Endothelial cell of umbilical vein (primary cell): ENCODE measurements around the gene MECR. TPM values are rescaled to one million over a fixed set of nuclear protein-coding genes. Genes with fewer than 3 reads are reported as not detected.
A peak's percentile ranks its signal among the peaks of the same experiment; 100 is the strongest.

Source experiments
- BruUV-seq: library from RNA; stranded (reverse); fragments of 400-500 nt; replicated peaks from 2 replicates; lab custom pipeline; 2021; lab: Mats Ljungman, UMichigan
- CTCF ChIA-PET: fragments of 300-600, 350-600 bp; sonication (Branson Sonifier 250); formaldehyde crosslinking; loops from one replicate; lab custom pipeline; 2021; ENCODE audit warnings: antibody characterized with exemption, inconsistent platforms; lab: Charles Lee
- POLR2A ChIA-PET: fragments of 300-600, 350-600 bp; sonication (Branson Sonifier 250); formaldehyde crosslinking; loops from one replicate; lab custom pipeline; 2021; ENCODE audit warnings: antibody characterized with exemption, inconsistent platforms; lab: Charles Lee
- DNase-seq: peaks from one replicate; pipeline ENCODE4 v3.0.0-alpha.2; 2011; ENCODE audit warnings: low read depth, low spot score
- FAIRE-seq: peaks from 2 replicates; lab custom pipeline; 2011; peaks lifted over from hg19 to GRCh38; lab: Jason Lieb, UNC
- H2AFZ ChIP-seq: 2 replicates; pipeline ENCODE4 v1.6.0; 2012; ENCODE audit warnings: low read depth, low read length, control low read depth, inconsistent platforms
- H3K27ac ChIP-seq: 2 replicates; pipeline ENCODE4 v1.5.1; 2011; ENCODE audit warnings: low read depth, mild to moderate bottlenecking, control low read depth, low read length, moderate library complexity; ENCODE audit not compliant: insufficient read depth
- H3K27me3 ChIP-seq, 2 experiments: 2 replicates each; pipeline versions ENCODE4 v1.6.0 to v1.6.1; 2011; ENCODE audit warnings: low read length in 2 of 2, mixed read lengths in 1 of 2; ENCODE audit not compliant: control insufficient read depth in 2 of 2, insufficient read depth in 2 of 2
- H3K36me3 ChIP-seq, 2 experiments: 2 replicates in 1 of 2; 3 replicates in 1 of 2; pipeline ENCODE4 v1.5.1; 2011; ENCODE audit warnings: low read length in 2 of 2, mild to moderate bottlenecking in 1 of 2, moderate library complexity in 1 of 2; ENCODE audit not compliant: control insufficient read depth in 2 of 2, insufficient read depth in 2 of 2; ENCODE audit errors: extremely low read depth in 1 of 2
- H3K4me1 ChIP-seq: 3 replicates; pipeline ENCODE4 v1.5.1; 2011; ENCODE audit warnings: mild to moderate bottlenecking, low read length; ENCODE audit not compliant: control insufficient read depth, insufficient read depth; ENCODE audit errors: extremely low read depth
- H3K4me2 ChIP-seq: 2 replicates; pipeline ENCODE4 v1.6.1; 2011; ENCODE audit warnings: low read length, control low read depth, mixed read lengths; ENCODE audit not compliant: insufficient read depth
- H3K4me3 ChIP-seq, 3 experiments: fragments of 200-600 bp in 1 of 3; sonication (generic), shearing (Covaris generic) in 1 of 3; replicated peaks in 1 of 3; 2 replicates each; pipeline ENCODE4 v1.5.1; 2011 to 2016; ENCODE audit warnings: control low read depth in 3 of 3, low read length in 3 of 3, mild to moderate bottlenecking in 2 of 3, inconsistent platforms in 1 of 3, low read depth in 1 of 3, moderate library complexity in 1 of 3; ENCODE audit not compliant: insufficient read depth in 1 of 3
- H3K79me2 ChIP-seq: 2 replicates; pipeline ENCODE4 v1.6.0; 2012; ENCODE audit warnings: low read length, inconsistent platforms; ENCODE audit not compliant: control insufficient read depth, insufficient read depth
- H3K9ac ChIP-seq: replicated peaks from 2 replicates; pipeline ENCODE3; 2011; ENCODE audit warnings: low read length, control low read depth; ENCODE audit not compliant: insufficient read depth; ENCODE audit errors: extremely low read depth
- H3K9me1 ChIP-seq: replicated peaks from 3 replicates; pipeline ENCODE4 v1.6.0; 2011; ENCODE audit warnings: mild to moderate bottlenecking, low read length; ENCODE audit not compliant: control insufficient read depth, insufficient read depth; ENCODE audit errors: extremely low read depth
- H3K9me3 ChIP-seq: replicated peaks from 2 replicates; pipeline ENCODE4 v1.5.1; 2012; ENCODE audit warnings: low read length, inconsistent platforms; ENCODE audit not compliant: control insufficient read depth, insufficient read depth
- H4K20me1 ChIP-seq: replicated peaks from 2 replicates; pipeline ENCODE3; 2011; ENCODE audit warnings: mild to moderate bottlenecking, low read length; ENCODE audit not compliant: control insufficient read depth, insufficient read depth; ENCODE audit errors: extremely low read depth
- EZH2 ChIP-seq: IDR thresholded peaks from 2 replicates; pipeline ENCODE4 v1.6.1; 2012; ENCODE audit warnings: borderline replicate concordance, low read depth, mild to moderate bottlenecking, moderate library complexity, low read length, inconsistent platforms; ENCODE audit not compliant: severe bottlenecking
- FOS ChIP-seq: IDR thresholded peaks from 2 replicates; pipeline ENCODE4 v1.6.1; 2011; ENCODE audit warnings: mild to moderate bottlenecking, low read length, moderate library complexity, borderline replicate concordance; ENCODE audit not compliant: insufficient read depth
- GATA2 ChIP-seq: IDR thresholded peaks from 2 replicates; pipeline ENCODE4 v1.7.0; 2011; ENCODE audit warnings: low read depth, mild to moderate bottlenecking, moderate library complexity, mixed read lengths, low read length; ENCODE audit not compliant: insufficient read length, insufficient read depth
- MYC ChIP-seq: IDR thresholded peaks from one replicate; pipeline ENCODE4 v1.6.1; 2011; ENCODE audit warnings: mild to moderate bottlenecking, low read depth, low read length
- POLR2A ChIP-seq: IDR thresholded peaks from 2 replicates; pipeline ENCODE4 v1.6.1; 2012; ENCODE audit warnings: low read depth, mild to moderate bottlenecking, control low read depth, low read length
- POLR2AphosphoS5 ChIP-seq: IDR thresholded peaks from 2 replicates; pipeline ENCODE4 v1.6.1; 2012; ENCODE audit warnings: low read depth, mild to moderate bottlenecking, control low read depth, low read length, moderate library complexity; ENCODE audit not compliant: insufficient read depth
- dilution Hi-C: fragments of 300-500 bp; cut with MboI; formaldehyde crosslinking; loops from one replicate; pipeline ENCODE4 v1.15.0; 2019; ENCODE audit warnings: low sequenced_read_pairs; ENCODE audit not compliant: extremely low pct_ligation_motif_present
- intact Hi-C: fragments of 100-400 bp; cut with micrococcal nuclease; formaldehyde crosslinking; loops from one replicate; pipeline ENCODE4 v1.10.0; 2022
- polyA plus RNA-seq, 4 experiments: library from polyadenylated mRNA; depleted of rRNA in 3 of 4; stranded (reverse) in 3 of 4; unstranded in 1 of 4; fragments of >200 nt; gene quantifications; 2 replicates each; pipeline versions ENCODE4 v1.2.1 to v1.2.3, GENCODE V29; 2011 to 2012; ENCODE audit warnings: missing spikeins in 1 of 4
- total RNA-seq: library from RNA; stranded (reverse); gene quantifications from 2 replicates; pipeline ENCODE4 v1.2.3, GENCODE V29; 2021
- TF ChIP-seq, protein P1 (sequence below): IDR thresholded peaks from 2 replicates; pipeline ENCODE4 v1.6.1; 2011; ENCODE audit not compliant: insufficient read depth, insufficient read length

Gene MECR
- total and polyA plus RNA-seq, 2 donors (not counting 3 experiments of a cell fraction or from before 2014, with no cell fraction given): 24.6 to 30.1 TPM

DNA sequence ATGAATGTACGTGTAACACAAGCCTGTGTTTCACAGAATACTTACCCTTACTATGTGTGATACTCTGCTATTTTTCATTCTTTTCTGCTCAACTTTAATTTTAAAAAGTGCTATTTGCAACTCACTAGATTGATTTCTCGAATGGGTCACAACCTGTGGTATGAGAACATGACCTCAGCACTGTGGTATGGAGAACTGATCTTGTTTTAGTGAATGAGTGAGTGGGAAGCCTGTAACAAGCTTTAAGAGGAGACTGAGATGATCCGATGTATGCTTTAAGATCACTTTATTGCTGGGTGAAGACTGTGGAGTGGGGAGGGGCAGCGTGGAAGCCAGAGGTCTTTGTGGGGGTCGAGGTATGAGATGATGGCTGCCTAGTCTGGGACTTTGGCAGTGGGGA, 21.6 kb downstream of the MECR start:
- H3K36me3 ChIP-seq: peaks cover 0 to 7% of the 10 kb centered on the region in 2 experiments
- no peaks in the 10 kb centered on the region for H3K79me2 ChIP-seq
- TF ChIP-seq GATA2: no peak
- no peak for TF ChIP-seq EZH2
- TF ChIP-seq, protein P1, sequence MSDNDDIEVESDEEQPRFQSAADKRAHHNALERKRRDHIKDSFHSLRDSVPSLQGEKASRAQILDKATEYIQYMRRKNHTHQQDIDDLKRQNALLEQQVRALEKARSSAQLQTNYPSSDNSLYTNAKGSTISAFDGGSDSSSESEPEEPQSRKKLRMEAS: no peak
- TF ChIP-seq POLR2A: no peak
- no peak for TF ChIP-seq POLR2AphosphoS5
- no peak for TF ChIP-seq FOS
- no peak overlapping the region for H2AFZ ChIP-seq
- dilution Hi-C loops: no loop called here
- POLR2A ChIA-PET: no interaction called here
- H3K4me1 ChIP-seq: peaks cover 6% of the 10 kb centered on the region
- CTCF ChIA-PET: interaction anchor here (0.8 to 1.3 kb wide), 2 partner anchors 11 to 27 kb away, joined by 3 to 7 read pairs; partner anchors contain the start of gene SRSF4
- no peak for FAIRE-seq
- H3K4me3 ChIP-seq: no peak overlapping the region
- intact Hi-C loops: no loop called here
- H3K9me3 ChIP-seq: no peaks in the 10 kb centered on the region
- BruUV-seq: no TSS peak
- no peaks in the 10 kb centered on the region for H3K27me3 ChIP-seq
- no peak for DNase-seq
- H3K9ac ChIP-seq: no peak overlapping the region
- H4K20me1 ChIP-seq: no peaks in the 10 kb centered on the region
- no peak overlapping the region for H3K4me2 ChIP-seq
- H3K9me1 ChIP-seq: no peaks in the 10 kb centered on the region
- H3K27ac ChIP-seq: no peak overlapping the region

DNA sequence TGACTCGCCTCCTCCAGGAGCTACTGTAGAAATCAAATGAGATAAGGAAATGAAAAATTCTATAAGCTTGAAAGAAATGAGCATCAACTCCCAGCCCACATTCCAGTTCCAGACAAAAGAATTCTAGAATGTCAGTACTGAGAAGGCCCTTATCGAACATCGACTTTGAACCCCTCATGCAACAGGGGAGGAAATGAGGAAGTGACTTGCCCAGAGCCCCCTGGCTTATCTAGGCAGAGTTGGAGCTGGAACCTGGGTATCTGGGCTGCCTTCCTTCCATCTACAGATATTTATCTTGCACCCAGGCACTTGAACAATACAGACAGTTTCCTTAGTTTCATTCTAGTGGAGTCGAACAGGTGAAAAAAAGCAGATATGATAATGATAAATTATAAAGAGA, 22.3 kb downstream of the MECR start:
- intact Hi-C loops: no loop called here
- BruUV-seq: no TSS peak

More for the DNA sequence above, 22.3 kb downstream of the MECR start:
- H3K9me1 ChIP-seq: no peaks in the 10 kb centered on the region
- H3K36me3 ChIP-seq: peaks cover 0 to 7% of the 10 kb centered on the region in 2 experiments
- no peaks in the 10 kb centered on the region for H3K9me3 ChIP-seq
- no peaks in the 10 kb centered on the region for H3K27me3 ChIP-seq
- peaks cover 6% of the 10 kb centered on the region for H3K4me1 ChIP-seq
- POLR2A ChIA-PET: no interaction called here
- TF ChIP-seq MYC (no peak), GATA2 (peak; percentile 46)
- no peak overlapping the region for H3K9ac ChIP-seq
- FAIRE-seq (no peak), DNase-seq (no peak)
- CTCF ChIA-PET: interaction anchor here (0.8 to 1.3 kb wide), 2 partner anchors 11 to 27 kb away, joined by 3 to 7 read pairs; partner anchors contain the start of gene SRSF4
- no peak overlapping the region for H2AFZ ChIP-seq
- H4K20me1 ChIP-seq: no peaks in the 10 kb centered on the region
- no peak overlapping the region for H3K4me2 ChIP-seq
- no peak overlapping the region for H3K4me3 ChIP-seq
- dilution Hi-C loops: no loop called here
- H3K79me2 ChIP-seq: no peaks in the 10 kb centered on the region
- H3K27ac ChIP-seq: no peak overlapping the region
